Measurements from ENCODE around the gene STK24. TPM values are rescaled to one million over a fixed set of nuclear protein-coding genes. Genes with fewer than 3 reads are reported as not detected.

STK24 gene
- polyA plus RNA-seq, 1 of the 3 experiments (the other 2 are of a cell fraction) = 30.5 TPM

- TF ChIP-seq ELF1 (IDR thresholded peaks at IDR 0.05) (no peak), NFIC (IDR thresholded peaks at IDR 0.05; ENCODE audit: borderline replicate concordance) (no peak), EZH2phosphoT487 (IDR thresholded peaks at IDR 0.05; ENCODE audit: borderline replicate concordance, low read depth) (no peak), REST (IDR thresholded peaks at IDR 0.05; ENCODE audit: low read depth, low read length) (no peak), RFX5 (IDR thresholded peaks at IDR 0.05; ENCODE audit: low read length) (no peak), GATA2 (CRISPR knock-in tag; IDR thresholded peaks at IDR 0.05) (no peak), POLR2AphosphoS5 (IDR thresholded peaks at IDR 0.05; ENCODE audit: low read depth, low read length) (no peak), CHD2 (IDR thresholded peaks at IDR 0.05; ENCODE audit: low read length, partially characterized antibody) (no peak), TAF1 (IDR thresholded peaks at IDR 0.05; ENCODE audit: borderline replicate concordance, low read depth, low read length) (no peak), TCF12 (IDR thresholded peaks at IDR 0.05) (no peak), NRF1 (IDR thresholded peaks at IDR 0.05; ENCODE audit: low read depth, low read length) (no peak), GABPA (IDR thresholded peaks at IDR 0.05; ENCODE audit: low read depth) (no peak)
- H3K36me3 ChIP-seq (replicated peaks in 1 of 2; ENCODE audit: control insufficient read depth in 1 of 2, insufficient read depth in 2 of 2, low read length in 1 of 2) = peaks cover 0 to 34% of the 10 kb centered on the region in 2 experiments
- H3K9me2 ChIP-seq = no peaks in the 10 kb centered on the region
- no peaks in the 10 kb centered on the region for H4K20me1 ChIP-seq (ENCODE audit: insufficient read depth)
- CTCF ChIA-PET = interaction anchor here (1.0 to 2.0 kb wide), 2 partner anchors 8 to 214 kb away, joined by 3 to 8 read pairs; no protein-coding TSS in a partner anchor
- no peaks in the 10 kb centered on the region for H3K9me3 ChIP-seq
- H3K27me3 ChIP-seq (ENCODE audit: insufficient read depth) = no peaks in the 10 kb centered on the region
- POLR2A ChIA-PET = no interaction called here
- no peak overlapping the region for H2AFZ ChIP-seq (ENCODE audit: low read depth)
- no peak overlapping the region for H3K4me2 ChIP-seq
- no peaks in the 10 kb centered on the region for H3K79me2 ChIP-seq (ENCODE audit: insufficient read depth)
- H3K27ac ChIP-seq (ENCODE audit: low read depth in 2 of 2, low read length in 1 of 2) = no peak overlapping the region; a peak in 1 of 4 replicates
- WGBS (ENCODE audit: low lambda C conversion rate) = 93% methylated on average over 8 of the region's 16 CpGs
- H3K4me1 ChIP-seq (ENCODE audit: control insufficient read depth in 1 of 2, insufficient read depth in 2 of 2, low read depth in 1 of 2, low read length in 1 of 2) = peaks cover 0 to 3% of the 10 kb centered on the region in 2 experiments; a peak in 2 of 4 replicates
- no peak overlapping the region for H3K9ac ChIP-seq
- no peak overlapping the region for H3K4me3 ChIP-seq (ENCODE audit: low read depth in 2 of 2, low read length in 1 of 2)
- DNase-seq = no peak
- no peaks in the 10 kb centered on the region for H3F3A ChIP-seq (replicated peaks; ENCODE audit: insufficient read depth)
Measured at GRCh38 chr13:98439896-98440295, 137.0 kb downstream of the STK24 start.

GRCh38 chr13:98439126-98439828, 137.6 kb downstream of the STK24 start:
- Histone ChIP-seq H3K9me3 (no peaks in the 10 kb centered on the region), H2AFZ (ENCODE audit: low read depth) (no peak overlapping the region), H3K9ac (no peak overlapping the region), H3K4me1 (ENCODE audit: control insufficient read depth in 1 of 2, insufficient read depth in 2 of 2, low read depth in 1 of 2, low read length in 1 of 2) (peaks cover 0 to 3% of the 10 kb centered on the region in 2 experiments; a peak in 2 of 4 replicates), H3F3A (replicated peaks; ENCODE audit: insufficient read depth) (no peaks in the 10 kb centered on the region), H3K4me3 (ENCODE audit: low read depth in 2 of 2, low read length in 1 of 2) (no peak overlapping the region), H3K27me3 (ENCODE audit: insufficient read depth) (no peaks in the 10 kb centered on the region), H4K20me1 (ENCODE audit: insufficient read depth) (no peaks in the 10 kb centered on the region), H3K36me3 (replicated peaks in 1 of 2; ENCODE audit: control insufficient read depth in 1 of 2, insufficient read depth in 2 of 2, low read length in 1 of 2) (peaks cover 0 to 34% of the 10 kb centered on the region in 2 experiments), H3K27ac (ENCODE audit: low read depth in 2 of 2, low read length in 1 of 2) (no peak overlapping the region), H3K9me2 (no peaks in the 10 kb centered on the region), H3K79me2 (ENCODE audit: insufficient read depth) (no peaks in the 10 kb centered on the region), H3K4me2 (no peak overlapping the region)
- ChIA-PET CTCF (interaction anchor here (1.0 to 7.2 kb wide), 4 partner anchors 7 to 232 kb away, joined by 3 to 47 read pairs (median 6); no protein-coding TSS in a partner anchor), POLR2A (no interaction called here)
- WGBS (ENCODE audit: low lambda C conversion rate) = 92% methylated on average over 24 of the region's 32 CpGs
- TF ChIP-seq CHD2 (IDR thresholded peaks at IDR 0.05; ENCODE audit: low read length, partially characterized antibody) = no peak
- no peak for TF ChIP-seq RCOR1 (IDR thresholded peaks at IDR 0.05; ENCODE audit: low read length)
- TF ChIP-seq USF2 (IDR thresholded peaks at IDR 0.05; ENCODE audit: borderline replicate concordance, low read depth, low read length) = no peak
- no peak for TF ChIP-seq PBX3 (IDR thresholded peaks at IDR 0.05)
- TF ChIP-seq IRF3 (IDR thresholded peaks at IDR 0.05; ENCODE audit: low read depth, low read length) = no peak
- TF ChIP-seq FOXM1 (IDR thresholded peaks at IDR 0.05; ENCODE audit: low read depth) = no peak
- no peak for TF ChIP-seq MXI1 (IDR thresholded peaks at IDR 0.05; ENCODE audit: low read depth, low read length)
- TF ChIP-seq ZBTB33 (IDR thresholded peaks at IDR 0.05; ENCODE audit: borderline replicate concordance, low read depth) = no peak
- DNase-seq = no peak
